ENCODE results near the gene SORCS1. TPM values are rescaled to one million over a fixed set of nuclear protein-coding genes. Genes with fewer than 3 reads are reported as not detected.

The SORCS1 gene
- total RNA-seq, 2 donors from 2014 or later = not detected

DNA sequence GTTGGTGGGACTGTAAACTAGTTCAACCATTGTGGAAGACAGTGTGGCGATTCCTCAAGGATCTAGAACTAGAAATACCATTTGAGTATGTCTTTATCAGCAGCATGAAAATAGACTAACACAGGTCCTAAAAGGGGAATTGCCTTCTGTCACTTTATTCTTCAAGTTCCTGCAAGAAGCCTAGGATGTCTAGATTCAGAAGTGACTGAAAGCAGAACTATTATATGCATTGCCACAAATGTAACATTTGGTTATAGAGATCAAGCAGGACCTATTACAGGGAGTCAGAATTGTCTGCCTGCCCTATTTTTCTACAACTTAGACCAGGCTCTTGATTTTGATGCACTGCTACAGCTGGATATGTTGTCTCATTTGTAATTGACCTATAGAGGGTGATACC lies 364.7 kb downstream of the SORCS1 start:
- Mint-ChIP-seq H3K36me3 (ENCODE audit: low read depth) (peaks cover 2% of the 10 kb centered on the region), H3K4me3 (no peak overlapping the region), H3K27ac (no peak overlapping the region), H3K4me1 (no peaks in the 10 kb centered on the region), H3K27me3 (no peaks in the 10 kb centered on the region)
- no peaks in the 10 kb centered on the region for H3K9me3 ChIP-seq (ENCODE audit: control insufficient read depth, low read length, poor library complexity, severe bottlenecking)
- DNase-seq = no peak
- no peak for ATAC-seq

- DNase-seq = no peak
- Mint-ChIP-seq H3K36me3 (ENCODE audit: low read depth) (no peaks in the 10 kb centered on the region), H3K4me3 (no peak overlapping the region), H3K27me3 (no peaks in the 10 kb centered on the region), H3K27ac (no peak overlapping the region), H3K4me1 (no peaks in the 10 kb centered on the region)
- no peak for ATAC-seq
- no peaks in the 10 kb centered on the region for H3K9me3 ChIP-seq (ENCODE audit: control insufficient read depth, low read length, poor library complexity, severe bottlenecking)
These were observed 368.9 kb downstream of the SORCS1 start for GRCh38 chr10:106795619-106796018.

- Mint-ChIP-seq H3K27ac (no peak overlapping the region), H3K36me3 (ENCODE audit: low read depth) (no peaks in the 10 kb centered on the region), H3K4me1 (no peaks in the 10 kb centered on the region), H3K4me3 (no peak overlapping the region), H3K27me3 (no peaks in the 10 kb centered on the region)
- ATAC-seq (no peak), DNase-seq (no peak)
- no peaks in the 10 kb centered on the region for H3K9me3 ChIP-seq (ENCODE audit: control insufficient read depth, low read length, poor library complexity, severe bottlenecking)
These were observed 370.9 kb downstream of the SORCS1 start for GRCh38 chr10:106793617-106794016.

DNA sequence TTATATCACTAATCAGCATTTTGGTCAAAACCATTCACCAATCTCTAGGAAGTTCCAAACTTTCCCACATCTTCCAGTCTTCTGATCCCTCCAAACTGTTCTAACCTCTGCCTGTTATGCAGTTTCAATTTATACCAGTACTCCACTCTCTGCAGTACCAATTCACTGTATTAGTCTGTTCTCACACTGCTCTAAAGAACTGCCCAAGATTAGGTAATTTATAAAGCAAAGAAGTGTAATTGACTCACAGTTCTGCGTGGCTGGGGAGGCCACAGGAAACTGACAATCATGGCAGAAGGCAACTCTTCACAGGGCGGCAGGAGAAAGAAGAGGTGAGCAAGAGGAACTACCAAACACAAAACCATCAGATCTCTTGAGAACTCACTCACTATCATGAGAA lies 374.9 kb downstream of the SORCS1 start:
- Mint-ChIP-seq H3K36me3 (ENCODE audit: low read depth) (no peaks in the 10 kb centered on the region), H3K27ac (no peak overlapping the region), H3K4me1 (no peaks in the 10 kb centered on the region), H3K27me3 (no peaks in the 10 kb centered on the region), H3K4me3 (no peak overlapping the region)
- DNase-seq (no peak), ATAC-seq (no peak)
- H3K9me3 ChIP-seq (ENCODE audit: control insufficient read depth, low read length, poor library complexity, severe bottlenecking) = no peaks in the 10 kb centered on the region

- no peaks in the 10 kb centered on the region for H3K27me3 Mint-ChIP-seq
- no peaks in the 10 kb centered on the region for H3K36me3 Mint-ChIP-seq (ENCODE audit: low read depth)
- H3K4me1 Mint-ChIP-seq = no peaks in the 10 kb centered on the region
- no peak for DNase-seq
- H3K27ac Mint-ChIP-seq = no peak overlapping the region
- ATAC-seq = no peak
- no peaks in the 10 kb centered on the region for H3K9me3 ChIP-seq (ENCODE audit: control insufficient read depth, low read length, poor library complexity, severe bottlenecking)
- no peak overlapping the region for H3K4me3 Mint-ChIP-seq
These were observed 375.5 kb downstream of the SORCS1 start for GRCh38 chr10:106788982-106789381.

DNA sequence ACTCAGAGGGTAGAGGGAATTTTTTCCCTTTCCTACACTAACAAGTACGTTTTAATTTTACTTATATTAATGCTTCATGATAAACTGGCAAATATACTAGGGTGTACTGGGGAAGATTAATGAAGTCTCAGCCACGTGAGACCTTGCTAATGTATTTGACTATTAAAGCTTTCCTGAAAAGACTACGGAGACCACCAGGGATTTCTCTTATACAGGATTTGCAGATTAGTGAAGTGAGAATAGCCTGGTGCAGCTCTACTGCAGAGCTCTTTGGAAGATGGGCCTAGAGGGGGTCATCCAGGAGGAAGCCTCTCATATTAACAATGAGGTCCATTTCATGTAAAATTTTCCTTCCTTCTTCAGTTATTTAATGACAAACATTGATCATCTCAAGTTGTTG lies 379.0 kb downstream of the SORCS1 start:
- H3K27me3 Mint-ChIP-seq = no peaks in the 10 kb centered on the region
- H3K4me1 Mint-ChIP-seq = no peaks in the 10 kb centered on the region
- no peak overlapping the region for H3K4me3 Mint-ChIP-seq
- no peak overlapping the region for H3K27ac Mint-ChIP-seq
- ATAC-seq (no peak), DNase-seq (no peak)
- no peaks in the 10 kb centered on the region for H3K9me3 ChIP-seq (ENCODE audit: control insufficient read depth, low read length, poor library complexity, severe bottlenecking)
- no peaks in the 10 kb centered on the region for H3K36me3 Mint-ChIP-seq (ENCODE audit: low read depth)

DNA sequence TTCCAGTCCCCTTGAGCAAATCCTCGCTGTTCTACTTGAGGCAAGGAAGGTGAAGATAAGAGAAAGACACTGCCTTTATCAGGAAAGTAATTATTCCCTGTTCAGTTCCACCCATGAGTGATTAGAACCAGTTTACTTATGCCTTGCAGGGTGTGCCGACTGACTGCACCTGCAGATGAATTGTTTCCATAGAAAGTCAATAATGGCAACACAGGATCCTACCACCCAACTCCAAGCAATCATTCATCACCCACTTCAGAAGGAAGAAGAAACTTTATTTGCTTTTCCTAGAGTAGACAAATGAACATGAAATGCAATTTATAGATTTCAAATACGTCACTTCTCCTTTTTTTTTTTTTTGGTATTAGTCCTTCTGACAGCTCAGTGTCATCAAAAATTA lies 383.9 kb downstream of the SORCS1 start:
- DNase-seq = no peak
- no peak overlapping the region for H3K27ac Mint-ChIP-seq

DNA sequence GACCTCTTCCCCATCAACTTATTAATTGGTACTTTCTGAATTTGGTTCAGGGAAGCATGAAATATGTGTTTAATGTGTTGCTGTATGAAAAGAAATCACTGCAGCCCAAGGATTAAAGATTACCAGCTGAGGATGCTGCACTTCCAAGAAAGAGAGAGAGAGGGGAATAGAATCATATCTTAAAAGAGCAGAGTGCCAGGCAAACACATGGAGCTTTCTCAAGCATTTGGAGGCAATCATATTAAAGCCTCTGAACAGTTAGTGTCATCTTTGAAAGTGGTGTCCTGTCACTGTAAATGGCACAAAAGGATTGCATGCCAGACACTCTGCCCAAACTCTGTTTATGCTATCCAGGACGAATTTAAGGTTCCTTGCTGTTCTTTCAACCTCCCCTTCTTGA lies 386.7 kb downstream of the SORCS1 start:
- no peaks in the 10 kb centered on the region for H3K36me3 Mint-ChIP-seq (ENCODE audit: low read depth)
- H3K4me1 Mint-ChIP-seq = no peaks in the 10 kb centered on the region
- H3K27ac Mint-ChIP-seq = no peak overlapping the region
- H3K9me3 ChIP-seq (ENCODE audit: control insufficient read depth, low read length, poor library complexity, severe bottlenecking) = no peaks in the 10 kb centered on the region
- no peak for DNase-seq
- no peak for ATAC-seq
- H3K4me3 Mint-ChIP-seq = no peak overlapping the region
- H3K27me3 Mint-ChIP-seq = no peaks in the 10 kb centered on the region

More for the DNA sequence above, 383.9 kb downstream of the SORCS1 start:
- H3K9me3 ChIP-seq (ENCODE audit: control insufficient read depth, low read length, poor library complexity, severe bottlenecking) = no peaks in the 10 kb centered on the region
- ATAC-seq = no peak
- Mint-ChIP-seq H3K4me3 (no peak overlapping the region), H3K36me3 (ENCODE audit: low read depth) (no peaks in the 10 kb centered on the region), H3K4me1 (no peaks in the 10 kb centered on the region), H3K27me3 (no peaks in the 10 kb centered on the region)

DNA sequence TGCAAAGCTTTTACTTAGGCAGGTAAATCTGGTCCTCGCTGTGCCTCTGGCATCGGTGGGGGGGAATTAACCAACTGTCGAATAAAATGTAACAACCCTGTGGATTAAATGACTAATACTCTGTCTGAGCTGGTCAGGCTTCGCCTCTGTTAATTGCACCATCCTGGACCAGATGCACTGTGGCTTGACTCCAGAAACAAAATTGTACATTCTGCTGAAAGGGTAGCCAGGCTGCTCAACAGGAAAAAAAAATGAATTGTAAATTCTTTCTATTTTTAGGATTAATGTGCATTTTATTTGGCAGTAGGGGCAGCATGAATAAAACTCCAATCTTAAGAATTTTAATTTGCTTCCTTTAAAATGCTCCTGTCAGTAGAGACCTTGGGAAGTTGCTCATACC lies 389.4 kb downstream of the SORCS1 start:
- Mint-ChIP-seq H3K4me3 (no peak overlapping the region), H3K27ac (no peak overlapping the region), H3K36me3 (ENCODE audit: low read depth) (no peaks in the 10 kb centered on the region), H3K4me1 (no peaks in the 10 kb centered on the region), H3K27me3 (no peaks in the 10 kb centered on the region)
- ATAC-seq = no peak
- no peaks in the 10 kb centered on the region for H3K9me3 ChIP-seq (ENCODE audit: control insufficient read depth, low read length, poor library complexity, severe bottlenecking)
- DNase-seq = no peak

- no peak for ATAC-seq
- Mint-ChIP-seq H3K27ac (no peak overlapping the region), H3K4me1 (no peaks in the 10 kb centered on the region), H3K27me3 (no peaks in the 10 kb centered on the region), H3K36me3 (ENCODE audit: low read depth) (no peaks in the 10 kb centered on the region), H3K4me3 (no peak overlapping the region)
- no peak for DNase-seq
- no peaks in the 10 kb centered on the region for H3K9me3 ChIP-seq (ENCODE audit: control insufficient read depth, low read length, poor library complexity, severe bottlenecking)
These were observed 391.5 kb downstream of the SORCS1 start for GRCh38 chr10:106772957-106773356.

GRCh38 chr10:106771154-106771553 lies 393.4 kb downstream of the SORCS1 start:
- H3K4me1 Mint-ChIP-seq = no peaks in the 10 kb centered on the region
- H3K9me3 ChIP-seq (ENCODE audit: control insufficient read depth, low read length, poor library complexity, severe bottlenecking) = no peaks in the 10 kb centered on the region
- ATAC-seq = no peak

GRCh38 chr10:106768204-106768603 lies 396.3 kb downstream of the SORCS1 start:
- no peak for DNase-seq
- H3K9me3 ChIP-seq (ENCODE audit: control insufficient read depth, low read length, poor library complexity, severe bottlenecking) = no peaks in the 10 kb centered on the region
- no peaks in the 10 kb centered on the region for H3K27me3 Mint-ChIP-seq
- no peaks in the 10 kb centered on the region for H3K36me3 Mint-ChIP-seq (ENCODE audit: low read depth)
- H3K27ac Mint-ChIP-seq = no peak overlapping the region
- no peaks in the 10 kb centered on the region for H3K4me1 Mint-ChIP-seq
- ATAC-seq = no peak
- H3K4me3 Mint-ChIP-seq = no peak overlapping the region

More at GRCh38 chr10:106771154-106771553, 393.4 kb downstream of the SORCS1 start:
- H3K27me3 Mint-ChIP-seq = no peaks in the 10 kb centered on the region
- H3K27ac Mint-ChIP-seq = no peak overlapping the region
- H3K4me3 Mint-ChIP-seq = no peak overlapping the region
- no peaks in the 10 kb centered on the region for H3K36me3 Mint-ChIP-seq (ENCODE audit: low read depth)
- DNase-seq = no peak

- no peaks in the 10 kb centered on the region for H3K36me3 Mint-ChIP-seq (ENCODE audit: low read depth)
- H3K4me3 Mint-ChIP-seq = no peak overlapping the region
- ATAC-seq = no peak
- no peaks in the 10 kb centered on the region for H3K9me3 ChIP-seq (ENCODE audit: control insufficient read depth, low read length, poor library complexity, severe bottlenecking)
- DNase-seq = no peak
- H3K4me1 Mint-ChIP-seq = no peaks in the 10 kb centered on the region
- H3K27ac Mint-ChIP-seq = no peak overlapping the region
- no peaks in the 10 kb centered on the region for H3K27me3 Mint-ChIP-seq
These were observed 398.6 kb downstream of the SORCS1 start for GRCh38 chr10:106765928-106766327.

- no peak for ATAC-seq
- no peaks in the 10 kb centered on the region for H3K4me1 Mint-ChIP-seq
These were observed 399.2 kb downstream of the SORCS1 start for GRCh38 chr10:106765241-106765754.

More at GRCh38 chr10:106765241-106765754, 399.2 kb downstream of the SORCS1 start:
- Mint-ChIP-seq H3K27me3 (no peaks in the 10 kb centered on the region), H3K36me3 (ENCODE audit: low read depth) (no peaks in the 10 kb centered on the region), H3K4me3 (no peak overlapping the region), H3K27ac (no peak overlapping the region)
- no peak for DNase-seq
- H3K9me3 ChIP-seq (ENCODE audit: control insufficient read depth, low read length, poor library complexity, severe bottlenecking) = no peaks in the 10 kb centered on the region
